ENCODE results near the gene ANXA4. TPM values are rescaled to one million over a fixed set of nuclear protein-coding genes. Genes with fewer than 3 reads are reported as not detected.
A peak's percentile ranks its signal among the peaks of the same experiment; 100 is the strongest.

Gene ANXA4
- total RNA-seq, 3 donors from 2014 or later (not counting 1 experiment from before 2014, with no cell fraction given), result 44.6 to 63.6 (median 55.8) TPM

GRCh38 chr2:69784228-69784627 is 42.3 kb downstream of the ANXA4 start:
- Histone ChIP-seq H3K27me3 (ENCODE audit: control insufficient read depth, insufficient read depth, low read length) (no peaks in the 10 kb centered on the region), H3K36me3 (ENCODE audit: control insufficient read depth, insufficient read depth, low read length) (peaks cover 5% of the 10 kb centered on the region), H3K9me3 (ENCODE audit: control insufficient read depth, insufficient read depth, low read length) (no peaks in the 10 kb centered on the region), H3K27ac (ENCODE audit: low read length) (no peak overlapping the region), H3K4me1 (ENCODE audit: control insufficient read depth, insufficient read depth, low read length) (peaks cover 2% of the 10 kb centered on the region), H3K4me3 (ENCODE audit: low read length) (no peak overlapping the region)
- no peaks in the 10 kb centered on the region for H3K9me3 Mint-ChIP-seq
- no peak overlapping the region for H3K27ac Mint-ChIP-seq
- 98% methylated on average over 5 of the region's 5 CpGs for WGBS (ENCODE audit: insufficient coverage)
- no peaks in the 10 kb centered on the region for H3K27me3 Mint-ChIP-seq (ENCODE audit: low read depth in 2 of 2)
- DNase-seq (no peak), ATAC-seq (no peak)
- no peaks in the 10 kb centered on the region for H3K36me3 Mint-ChIP-seq
- no peak overlapping the region for H3K4me3 Mint-ChIP-seq
- no peak for TF ChIP-seq CTCF (IDR thresholded peaks at IDR 0.05)
- H3K4me1 Mint-ChIP-seq, result peaks cover 26 to 32% of the 10 kb centered on the region in 2 donors
- intact Hi-C loops (cut with micrococcal nuclease), result no loop called here

- Histone ChIP-seq H3K4me1 (ENCODE audit: control insufficient read depth, insufficient read depth, low read length) (peaks cover 13% of the 10 kb centered on the region), H3K36me3 (ENCODE audit: control insufficient read depth, insufficient read depth, low read length) (peaks cover 5% of the 10 kb centered on the region), H3K27me3 (ENCODE audit: control insufficient read depth, insufficient read depth, low read length) (no peaks in the 10 kb centered on the region), H3K27ac (ENCODE audit: low read length) (no peak overlapping the region), H3K9me3 (ENCODE audit: control insufficient read depth, insufficient read depth, low read length) (no peaks in the 10 kb centered on the region), H3K4me3 (ENCODE audit: low read length) (no peak overlapping the region)
- H3K4me3 Mint-ChIP-seq, result no peak overlapping the region
- 100% methylated on average over 2 of the region's 2 CpGs for WGBS (ENCODE audit: insufficient coverage)
- H3K27me3 Mint-ChIP-seq (ENCODE audit: low read depth in 2 of 2), result no peaks in the 10 kb centered on the region
- ATAC-seq (no peak), DNase-seq (no peak)
- no peak overlapping the region for H3K27ac Mint-ChIP-seq
- H3K36me3 Mint-ChIP-seq, result no peaks in the 10 kb centered on the region
- TF ChIP-seq CTCF (IDR thresholded peaks at IDR 0.05), result no peak
- H3K4me1 Mint-ChIP-seq, result peaks cover 29 to 38% of the 10 kb centered on the region in 2 donors
- no peaks in the 10 kb centered on the region for H3K9me3 Mint-ChIP-seq
- intact Hi-C loops (cut with micrococcal nuclease), result no loop called here
Observed at GRCh38 chr2:69785358-69785757, 43.4 kb downstream of the ANXA4 start.

- ATAC-seq, result no peak
- Histone ChIP-seq H3K4me1 (ENCODE audit: control insufficient read depth, insufficient read depth, low read length) (peaks cover 13% of the 10 kb centered on the region), H3K9me3 (ENCODE audit: control insufficient read depth, insufficient read depth, low read length) (no peaks in the 10 kb centered on the region), H3K27ac (ENCODE audit: low read length) (no peak overlapping the region), H3K4me3 (ENCODE audit: low read length) (no peak overlapping the region), H3K27me3 (ENCODE audit: control insufficient read depth, insufficient read depth, low read length) (no peaks in the 10 kb centered on the region), H3K36me3 (ENCODE audit: control insufficient read depth, insufficient read depth, low read length) (peaks cover 5% of the 10 kb centered on the region)
- TF ChIP-seq CTCF (IDR thresholded peaks at IDR 0.05), result no peak
- Mint-ChIP-seq H3K4me1 (peaks cover 25 to 32% of the 10 kb centered on the region in 2 donors), H3K27me3 (ENCODE audit: low read depth in 2 of 2) (no peaks in the 10 kb centered on the region), H3K9me3 (no peaks in the 10 kb centered on the region), H3K4me3 (no peak overlapping the region), H3K36me3 (no peaks in the 10 kb centered on the region), H3K27ac (no peak overlapping the region)
- no peak for DNase-seq
- intact Hi-C loops (cut with micrococcal nuclease), result no loop called here
- 95% methylated on average over 4 of the region's 4 CpGs for WGBS (ENCODE audit: insufficient coverage)
Observed at GRCh38 chr2:69786052-69786560, 44.2 kb downstream of the ANXA4 start.

- peak overlapping the region; percentile 83 to 89 for H3K27ac Mint-ChIP-seq
- Histone ChIP-seq H3K9me3 (ENCODE audit: control insufficient read depth, insufficient read depth, low read length) (no peaks in the 10 kb centered on the region), H3K27ac (ENCODE audit: low read length) (no peak overlapping the region), H3K27me3 (ENCODE audit: control insufficient read depth, insufficient read depth, low read length) (no peaks in the 10 kb centered on the region), H3K36me3 (ENCODE audit: control insufficient read depth, insufficient read depth, low read length) (peaks cover 4% of the 10 kb centered on the region), H3K4me1 (ENCODE audit: control insufficient read depth, insufficient read depth, low read length) (peaks cover 13% of the 10 kb centered on the region), H3K4me3 (ENCODE audit: low read length) (no peak overlapping the region)
- WGBS (ENCODE audit: insufficient coverage), result 79% methylated on average over 7 of the region's 7 CpGs
- H3K27me3 Mint-ChIP-seq (ENCODE audit: low read depth in 2 of 2), result no peaks in the 10 kb centered on the region
- TF ChIP-seq CTCF (IDR thresholded peaks at IDR 0.05), result no peak
- no peaks in the 10 kb centered on the region for H3K36me3 Mint-ChIP-seq
- H3K9me3 Mint-ChIP-seq, result no peaks in the 10 kb centered on the region
- ATAC-seq (no peak), DNase-seq (no peak)
- intact Hi-C loops (cut with micrococcal nuclease), result no loop called here
- peaks cover 19 to 23% of the 10 kb centered on the region in 2 donors for H3K4me1 Mint-ChIP-seq
- H3K4me3 Mint-ChIP-seq, result no peak overlapping the region
Observed at GRCh38 chr2:69789175-69789721, 47.3 kb downstream of the ANXA4 start.

All from natural killer cell (primary cell).